ENCODE data around the gene TMC8.

DNA sequence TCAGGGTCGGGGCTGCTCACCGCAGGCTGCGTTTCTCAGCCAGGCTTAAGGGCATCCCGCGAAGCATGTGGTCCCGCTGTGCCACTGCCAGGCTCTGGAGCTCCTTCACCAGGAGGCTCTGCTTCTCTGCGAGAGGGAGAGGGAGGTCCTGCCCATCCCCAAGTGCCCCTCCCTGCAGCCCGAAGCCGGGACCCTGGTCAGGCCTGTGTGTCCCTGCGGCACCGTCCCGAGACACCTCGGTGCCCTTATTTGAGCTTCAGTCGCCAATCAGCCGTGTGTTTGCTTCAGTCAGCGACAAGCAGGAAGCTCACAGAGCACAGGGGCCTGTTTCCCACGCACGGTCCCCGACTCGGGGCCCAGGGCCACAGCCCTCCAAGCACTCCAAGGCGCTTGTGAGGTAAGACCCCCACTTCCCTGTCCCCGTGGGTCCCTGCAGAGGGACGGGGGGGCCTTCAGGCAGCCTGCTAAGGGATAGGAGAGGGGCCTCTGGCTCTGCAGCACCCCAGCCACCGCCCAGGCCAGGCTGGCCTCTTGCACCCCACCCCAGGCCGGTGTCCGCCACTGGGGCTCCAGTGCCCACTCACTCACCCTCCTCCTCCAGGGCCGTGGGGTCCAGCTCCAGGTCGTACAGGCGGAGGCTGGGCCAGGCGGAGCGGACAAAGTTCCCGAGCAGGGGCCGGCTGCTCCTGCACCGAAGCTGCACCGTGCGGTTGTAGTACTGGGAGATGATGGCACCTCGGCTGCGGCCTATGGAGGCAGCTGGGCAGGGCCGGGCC is 5.2 kb upstream of the TMC8 start:
- TF ChIP-seq EZH2 (IDR thresholded peaks at IDR 0.05) (no peak), POLR2AphosphoS5 (IDR thresholded peaks at IDR 0.05; ENCODE audit: borderline replicate concordance, low read depth, low read length) (no peak)
